PC-3 (cell line): ENCODE results near the gene CCDC90B. TPM values are rescaled to one million over a fixed set of nuclear protein-coding genes. Genes with fewer than 3 reads are reported as not detected.
A peak's percentile ranks its signal among the peaks of the same experiment; 100 is the strongest.

Source experiments
- ATAC-seq: fragments of 200-7000 bp; cut with Tn5 transposase; 2 replicates; pipeline ENCODE4 v1.9.1; 2020; ENCODE audit warnings: mild to moderate bottlenecking, moderate library complexity
- BruUV-seq: library from RNA; stranded (reverse); fragments of 400-500 nt; replicated peaks from 2 replicates; lab custom pipeline; 2021; lab: Mats Ljungman, UMichigan
- CTCF ChIA-PET: fragments of 300-600 bp; sonication (Branson Sonifier 250); formaldehyde crosslinking; loops from one replicate; lab custom pipeline; 2022; ENCODE audit warnings: antibody characterized with exemption; lab: Charles Lee
- POLR2A ChIA-PET: fragments of 300-600 bp; sonication (Branson Sonifier 250); formaldehyde crosslinking; loops from one replicate; lab custom pipeline; 2022; ENCODE audit warnings: antibody characterized with exemption; ENCODE audit not compliant: unreplicated experiment; lab: Charles Lee
- DNase-seq: peaks from one replicate; pipeline ENCODE4 v3.0.0-alpha.2; 2015
- H2AFZ ChIP-seq: fragments of 300-600 bp; sonication (generic); 2 replicates; pipeline ENCODE4 v1.6.0; 2016; ENCODE audit warnings: antibody characterized with exemption, low read length
- H3F3A ChIP-seq: fragments of 300-600 bp; sonication (generic); one replicate; pipeline ENCODE4 v1.6.0; 2017; ENCODE audit warnings: antibody characterized with exemption, low read length, control low read depth, mild to moderate bottlenecking; ENCODE audit not compliant: unreplicated experiment
- H3K27ac ChIP-seq: fragments of 300-600 bp; sonication (generic); 2 replicates; pipeline ENCODE4 v1.5.1; 2016; ENCODE audit warnings: mild to moderate bottlenecking, low read length
- H3K27me3 ChIP-seq: fragments of 300-600 bp; sonication (generic); 2 replicates; pipeline ENCODE4 v1.6.1; 2016; ENCODE audit warnings: low read length, mixed read lengths
- H3K36me3 ChIP-seq: fragments of 300-600 bp; sonication (generic); 2 replicates; pipeline ENCODE4 v1.6.1; 2016; ENCODE audit warnings: low read depth, mixed run types, low read length, mixed read lengths
- H3K4me1 ChIP-seq: fragments of 300-600 bp; sonication (generic); 2 replicates; pipeline ENCODE4 v1.5.1; 2016; ENCODE audit warnings: low read length; ENCODE audit not compliant: insufficient read depth
- H3K4me2 ChIP-seq: fragments of 300-600 bp; sonication (generic); 2 replicates; pipeline ENCODE4 v1.6.0; 2016; ENCODE audit warnings: low read length
- H3K4me3 ChIP-seq: fragments of 300-600 bp; sonication (generic); 2 replicates; pipeline ENCODE4 v1.5.1; 2016; ENCODE audit warnings: mild to moderate bottlenecking, low read length, mixed read lengths
- H3K79me2 ChIP-seq: fragments of 300-600 bp; sonication (generic); 2 replicates; pipeline ENCODE4 v1.6.1; 2017; ENCODE audit warnings: low read length, mixed read lengths
- H3K9ac ChIP-seq: fragments of 300-600 bp; sonication (generic); 2 replicates; pipeline ENCODE4 v1.6.0; 2016; ENCODE audit warnings: mild to moderate bottlenecking, low read length
- H3K9me2 ChIP-seq: fragments of 300-600 bp; sonication (generic); replicated peaks from 2 replicates; pipeline ENCODE4 v1.6.1; 2016; ENCODE audit warnings: mixed run types, low read length, mixed read lengths
- H3K9me3 ChIP-seq: fragments of 300-600 bp; sonication (generic); 2 replicates; pipeline ENCODE4 v1.6.1; 2016; ENCODE audit warnings: low read length, mixed read lengths
- H4K20me1 ChIP-seq: fragments of 300-600 bp; sonication (generic); 2 replicates; pipeline ENCODE4 v1.6.1; 2016; ENCODE audit warnings: low read length, mixed read lengths
- EZH2 ChIP-seq: fragments of 300-600 bp; sonication (generic); IDR thresholded peaks from one replicate; pipeline ENCODE4 v1.6.1; 2017; ENCODE audit warnings: antibody characterized with exemption, mild to moderate bottlenecking, low read length; ENCODE audit not compliant: unreplicated experiment
- EZH2phosphoT487 ChIP-seq: fragments of 300-600 bp; sonication (generic); IDR thresholded peaks from 2 replicates; pipeline ENCODE4 v1.6.1; 2018; ENCODE audit warnings: mild to moderate bottlenecking, antibody characterized with exemption, low read length, borderline replicate concordance
- intact Hi-C: fragments of 100-400 bp; cut with micrococcal nuclease; formaldehyde crosslinking; loops from 2 replicates; pipeline ENCODE4 v1.9.0; 2023
- total RNA-seq: library from RNA; depleted of rRNA; stranded (reverse); fragments of >200 nt; gene quantifications from 2 replicates; pipeline ENCODE4 v1.2.3, GENCODE V29; 2014
- TF ChIP-seq, protein P1 (sequence below): fragments of 300-600 bp; sonication (generic); conservative IDR thresholded peaks from 2 replicates; pipeline ENCODE4 v1.5.1; 2017; ENCODE audit warnings: antibody characterized with exemption, low read depth, mild to moderate bottlenecking, low read length

Gene CCDC90B
- total RNA-seq, 1 experiment from 2014 or later: 59.4 TPM

DNA sequence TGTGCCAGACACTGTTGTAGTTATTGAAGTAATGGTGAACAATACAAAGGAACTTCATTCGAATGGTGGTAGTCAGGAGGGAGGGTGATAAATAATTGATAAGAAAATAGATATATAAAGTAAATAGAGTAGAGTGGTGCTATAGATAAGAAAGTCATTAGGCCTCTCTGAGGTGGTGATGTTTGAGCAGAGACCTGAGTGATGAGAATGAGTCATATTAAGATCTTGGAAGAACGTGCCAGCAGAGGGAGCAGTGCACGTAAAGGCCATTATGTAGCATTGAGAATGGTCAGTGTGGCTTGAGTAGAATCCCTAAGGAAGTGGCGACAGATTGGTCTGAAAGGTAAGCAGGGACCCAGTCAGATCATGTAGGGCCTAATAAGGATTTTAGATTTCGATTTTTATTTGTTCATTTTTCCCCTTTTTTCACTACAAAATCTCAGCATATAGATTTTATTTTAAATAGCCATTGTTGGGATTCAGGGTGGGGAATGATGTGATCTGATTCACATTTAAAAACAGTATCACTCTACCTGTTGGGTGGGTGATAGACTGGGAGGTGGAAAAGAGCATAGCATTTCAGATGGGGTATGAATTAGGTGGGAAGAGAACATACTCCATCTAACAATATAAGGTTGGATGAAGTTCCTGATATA is 44.7 kb downstream of the CCDC90B start:
- peak; percentile 100 for ATAC-seq

DNA sequence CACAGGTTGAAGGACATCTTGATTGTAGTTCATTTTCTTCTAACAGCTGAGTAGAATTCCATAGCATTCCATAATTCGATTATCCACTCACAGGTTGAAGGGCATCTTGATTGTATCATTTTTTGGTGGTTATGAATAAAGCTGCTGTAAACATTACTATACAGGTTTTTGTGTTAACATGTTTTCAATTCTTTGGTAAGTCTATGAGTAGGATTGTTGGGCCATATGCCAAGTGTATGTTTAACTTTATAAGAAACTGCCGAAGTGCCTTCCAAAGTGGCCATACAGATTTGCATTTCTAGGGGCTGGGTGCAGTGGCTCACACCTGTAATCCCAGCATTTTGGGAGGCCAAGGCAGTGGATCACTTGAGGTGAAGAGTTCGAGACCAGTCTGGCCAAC is 48.1 kb downstream of the CCDC90B start:
- no peak overlapping the region for H3K4me3 ChIP-seq
- TF ChIP-seq EZH2 (no peak), EZH2phosphoT487 (no peak)
- TF ChIP-seq, protein P1, sequence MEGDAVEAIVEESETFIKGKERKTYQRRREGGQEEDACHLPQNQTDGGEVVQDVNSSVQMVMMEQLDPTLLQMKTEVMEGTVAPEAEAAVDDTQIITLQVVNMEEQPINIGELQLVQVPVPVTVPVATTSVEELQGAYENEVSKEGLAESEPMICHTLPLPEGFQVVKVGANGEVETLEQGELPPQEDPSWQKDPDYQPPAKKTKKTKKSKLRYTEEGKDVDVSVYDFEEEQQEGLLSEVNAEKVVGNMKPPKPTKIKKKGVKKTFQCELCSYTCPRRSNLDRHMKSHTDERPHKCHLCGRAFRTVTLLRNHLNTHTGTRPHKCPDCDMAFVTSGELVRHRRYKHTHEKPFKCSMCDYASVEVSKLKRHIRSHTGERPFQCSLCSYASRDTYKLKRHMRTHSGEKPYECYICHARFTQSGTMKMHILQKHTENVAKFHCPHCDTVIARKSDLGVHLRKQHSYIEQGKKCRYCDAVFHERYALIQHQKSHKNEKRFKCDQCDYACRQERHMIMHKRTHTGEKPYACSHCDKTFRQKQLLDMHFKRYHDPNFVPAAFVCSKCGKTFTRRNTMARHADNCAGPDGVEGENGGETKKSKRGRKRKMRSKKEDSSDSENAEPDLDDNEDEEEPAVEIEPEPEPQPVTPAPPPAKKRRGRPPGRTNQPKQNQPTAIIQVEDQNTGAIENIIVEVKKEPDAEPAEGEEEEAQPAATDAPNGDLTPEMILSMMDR: no peak
- BruUV-seq: no TSS peak
- no peak overlapping the region for H2AFZ ChIP-seq
- ChIA-PET CTCF (no interaction called here), POLR2A (no interaction called here)
- no peaks in the 10 kb centered on the region for H3K79me2 ChIP-seq
- H3K4me1 ChIP-seq: no peaks in the 10 kb centered on the region
- no peak overlapping the region for H3K4me2 ChIP-seq
- DNase-seq (peak; percentile 25), ATAC-seq (no peak)
- H4K20me1 ChIP-seq: no peaks in the 10 kb centered on the region
- H3K9me3 ChIP-seq: no peaks in the 10 kb centered on the region
- no peaks in the 10 kb centered on the region for H3K9me2 ChIP-seq
- H3K36me3 ChIP-seq: no peaks in the 10 kb centered on the region
- H3K27me3 ChIP-seq: no peaks in the 10 kb centered on the region
- H3F3A ChIP-seq: no peaks in the 10 kb centered on the region
- intact Hi-C loops: no loop called here
- no peak overlapping the region for H3K9ac ChIP-seq
- H3K27ac ChIP-seq: no peak overlapping the region

More for the DNA sequence above, 44.7 kb downstream of the CCDC90B start:
- no peaks in the 10 kb centered on the region for H3K79me2 ChIP-seq
- no peaks in the 10 kb centered on the region for H3K4me1 ChIP-seq
- no peaks in the 10 kb centered on the region for H3K27me3 ChIP-seq
- ChIA-PET CTCF (no interaction called here), POLR2A (no interaction called here)
- H3K4me3 ChIP-seq: no peak overlapping the region
- H3K9me3 ChIP-seq: no peaks in the 10 kb centered on the region
- BruUV-seq: no TSS peak
- no peak overlapping the region for H3K4me2 ChIP-seq
- peak; percentile 86 for DNase-seq
- H4K20me1 ChIP-seq: no peaks in the 10 kb centered on the region
- H3K27ac ChIP-seq: no peak overlapping the region
- no peaks in the 10 kb centered on the region for H3K36me3 ChIP-seq
- H3K9me2 ChIP-seq: no peaks in the 10 kb centered on the region
- intact Hi-C loops: loop anchor here (1.0 kb wide), 1 partner anchor 17 kb away; no protein-coding TSS in a partner anchor
- H3K9ac ChIP-seq: no peak overlapping the region
- no peaks in the 10 kb centered on the region for H3F3A ChIP-seq
- no peak overlapping the region for H2AFZ ChIP-seq
- TF ChIP-seq, protein P1: peak; percentile 85
- TF ChIP-seq EZH2 (no peak), EZH2phosphoT487 (no peak)

DNA sequence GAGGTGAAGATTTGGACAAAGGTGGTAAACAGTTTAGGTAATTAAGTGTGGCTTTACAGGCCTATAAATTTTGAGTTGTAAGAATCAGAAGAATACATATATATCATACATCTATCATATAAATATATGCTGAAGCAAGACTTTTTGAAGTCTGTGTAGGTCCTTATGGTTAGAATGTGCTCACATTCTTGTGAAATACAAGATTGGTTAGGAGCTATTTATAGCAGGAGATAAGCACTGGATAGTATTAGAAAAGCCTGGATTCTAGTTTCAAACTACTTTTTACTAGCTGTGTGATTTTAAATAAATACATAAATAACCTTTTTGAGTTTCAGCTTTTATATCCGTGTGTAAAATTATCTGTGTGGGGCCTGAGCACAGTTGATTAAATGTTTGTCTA is 50.3 kb downstream of the CCDC90B start:
- Histone ChIP-seq H3F3A (no peaks in the 10 kb centered on the region), H3K9ac (no peak overlapping the region), H3K9me2 (no peaks in the 10 kb centered on the region), H3K27ac (no peak overlapping the region), H3K36me3 (no peaks in the 10 kb centered on the region), H3K4me1 (no peaks in the 10 kb centered on the region), H3K79me2 (no peaks in the 10 kb centered on the region), H3K4me2 (no peak overlapping the region), H3K9me3 (no peaks in the 10 kb centered on the region), H3K4me3 (no peak overlapping the region), H4K20me1 (no peaks in the 10 kb centered on the region), H3K27me3 (no peaks in the 10 kb centered on the region), H2AFZ (no peak overlapping the region)
- no TSS peak for BruUV-seq
- TF ChIP-seq, protein P1: no peak
- TF ChIP-seq EZH2phosphoT487: no peak
- no peak for TF ChIP-seq EZH2
- intact Hi-C loops: no loop called here
- POLR2A ChIA-PET: no interaction called here
- CTCF ChIA-PET: no interaction called here
- peak; percentile 20 for ATAC-seq
- DNase-seq: no peak
